HepG2 (cell line): ENCODE measurements around the gene OR1F1. TPM values are rescaled to one million over a fixed set of nuclear protein-coding genes. Genes with fewer than 3 reads are reported as not detected.
"Not testable (repeated sequence)": the region's sequence is repeated elsewhere in the genome, so short reads cannot be mapped to it uniquely, and the experiment has no call there.

Experiments
- ATAC-seq: fragments of 200-7000 bp; cut with Tn5 transposase; 3 replicates; pipeline ENCODE4 v1.9.1; 2020; ENCODE audit warnings: mild to moderate bottlenecking, moderate library complexity
- BruUV-seq: library from RNA; stranded (reverse); fragments of 400-500 nt; replicated peaks from 2 replicates; lab custom pipeline; 2021; lab: Mats Ljungman, UMichigan
- CTCF ChIA-PET: fragments of 300-600 bp; formaldehyde crosslinking; extraction: SDS; loops from one replicate; lab custom pipeline; 2021; ENCODE audit warnings: low total read pairs, inconsistent platforms, low intra/inter-chr PET ratio; lab: Yijun Ruan, JAX
- POLR2A ChIA-PET: fragments of 350-600 bp; sonication (Branson Sonifier 250); formaldehyde crosslinking; loops from one replicate; lab custom pipeline; 2020; ENCODE audit warnings: antibody characterized with exemption, inconsistent platforms; lab: Yijun Ruan, JAX
- DNase-seq: peaks from one replicate; pipeline ENCODE4 v3.0.0-alpha.2; 2015; ENCODE audit warnings: low spot score
- FAIRE-seq: peaks from 3 replicates; lab custom pipeline; 2011; peaks lifted over from hg19 to GRCh38; lab: Jason Lieb, UNC
- H2AFZ ChIP-seq: one replicate; pipeline ENCODE4 v1.6.1; 2011; ENCODE audit warnings: low read length, inconsistent platforms
- H3K27ac ChIP-seq: fragments of 300-600 bp; 3 replicates; pipeline ENCODE4 v1.8.0; 2011; ENCODE audit warnings: mixed run types, mild to moderate bottlenecking, mixed read lengths, low read length, inconsistent platforms; ENCODE audit not compliant: insufficient read depth; ENCODE audit errors: extremely low read length
- H3K27me3 ChIP-seq, 2 experiments: fragments of 200-600 bp in 1 of 2; 2 replicates in 1 of 2; 3 replicates in 1 of 2; pipeline versions ENCODE4 v1.6.0 to v1.8.0; 2011; ENCODE audit warnings: low read length in 2 of 2, mild to moderate bottlenecking in 2 of 2, moderate library complexity in 2 of 2, inconsistent platforms in 1 of 2; ENCODE audit not compliant: insufficient read depth in 2 of 2, control insufficient read depth in 1 of 2
- H3K36me3 ChIP-seq, 2 experiments: fragments of 200-600 bp in 1 of 2; replicated peaks in 1 of 2; 2 replicates in 1 of 2; 3 replicates in 1 of 2; pipeline versions ENCODE4 v1.5.1 to v1.8.0; 2011; ENCODE audit warnings: low read length in 2 of 2, inconsistent platforms in 1 of 2; ENCODE audit not compliant: insufficient read depth in 2 of 2, control insufficient read depth in 1 of 2
- H3K4me1 ChIP-seq: 2 replicates; pipeline ENCODE4 v1.5.1; 2012; ENCODE audit warnings: low read length, inconsistent platforms; ENCODE audit not compliant: insufficient read depth
- H3K4me2 ChIP-seq: 2 replicates; pipeline ENCODE4 v1.6.0; 2011; ENCODE audit warnings: low read depth, low read length, inconsistent platforms
- H3K4me3 ChIP-seq, 3 experiments: fragments of 200-600 bp in 1 of 3; sonication (generic), shearing (Covaris generic) in 1 of 3; replicated peaks in 1 of 3; 2 replicates each; pipeline ENCODE4 v1.5.1; 2011 to 2016; ENCODE audit warnings: low read length in 3 of 3, inconsistent platforms in 2 of 3, low read depth in 2 of 3, mild to moderate bottlenecking in 2 of 3, control low read depth in 1 of 3, mixed read lengths in 1 of 3; ENCODE audit not compliant: insufficient read depth in 1 of 3
- H3K79me2 ChIP-seq: one replicate; pipeline ENCODE4 v1.6.1; 2011; ENCODE audit warnings: low read length, inconsistent platforms; ENCODE audit not compliant: insufficient read depth
- H3K9ac ChIP-seq: 2 replicates; pipeline ENCODE4 v1.6.0; 2011; ENCODE audit warnings: mild to moderate bottlenecking, low read depth, low read length, inconsistent platforms; ENCODE audit not compliant: insufficient read depth
- H3K9me3 ChIP-seq: 2 replicates; pipeline ENCODE4 v1.5.1; 2012; ENCODE audit warnings: mild to moderate bottlenecking, low read length
- H4K20me1 ChIP-seq: 2 replicates; pipeline ENCODE4 v1.6.0; 2011; ENCODE audit warnings: inconsistent platforms, mild to moderate bottlenecking, low read length, moderate library complexity; ENCODE audit not compliant: insufficient read depth
- HNRNPK ChIP-seq: fragments of 200-400 bp; formaldehyde crosslinking; IDR thresholded peaks from 2 replicates; pipeline ENCODE4 v1.6.1; 2018; ENCODE audit warnings: low read length, low read depth, moderate library complexity, mild to moderate bottlenecking; ENCODE audit not compliant: poor library complexity, severe bottlenecking
- HOXA5 ChIP-seq: sonication (generic); formaldehyde crosslinking; IDR thresholded peaks from 2 replicates; pipeline ENCODE4 v1.4.0; 2020; ENCODE audit warnings: missing genetic modification reagents
- JUN ChIP-seq: sonication (generic); formaldehyde crosslinking; IDR thresholded peaks from 2 replicates; pipeline ENCODE4 v1.4.0; 2020; ENCODE audit warnings: mild to moderate bottlenecking, missing genetic modification reagents
- MAFF ChIP-seq: IDR thresholded peaks from 2 replicates; pipeline ENCODE4 v1.6.1; 2011; ENCODE audit warnings: low read depth, low read length, improper control_type of control experiment
- PCBP1 ChIP-seq: fragments of 200-400 bp; formaldehyde crosslinking; IDR thresholded peaks from 2 replicates; pipeline ENCODE4 v1.6.1; 2017; ENCODE audit warnings: mild to moderate bottlenecking, low read depth, low read length, borderline replicate concordance
- PCBP2 ChIP-seq: fragments of 200-400 bp; formaldehyde crosslinking; optimal IDR thresholded peaks from 2 replicates; pipeline ENCODE3; 2018; ENCODE audit warnings: low read length, low read depth; ENCODE audit not compliant: poor library complexity, severe bottlenecking
- RCOR2 ChIP-seq: IDR thresholded peaks from 2 replicates; pipeline ENCODE4 v1.6.1; 2016; ENCODE audit warnings: missing biosample characterization, missing genetic modification reagents
- SALL2 ChIP-seq: sonication (generic); formaldehyde crosslinking; IDR thresholded peaks from 2 replicates; pipeline ENCODE4 v1.8.1; 2023; ENCODE audit warnings: mild to moderate bottlenecking, missing genetic modification reagents, inconsistent platforms
- TBX2 ChIP-seq: sonication (generic); formaldehyde crosslinking; IDR thresholded peaks from 2 replicates; pipeline ENCODE4 v1.5.0; 2020; ENCODE audit warnings: missing genetic modification reagents, mild to moderate bottlenecking, borderline replicate concordance
- TCF7 ChIP-seq: sonication (generic); IDR thresholded peaks from 2 replicates; pipeline ENCODE4 v1.6.1; 2016; ENCODE audit warnings: antibody characterized with exemption, low read depth
- ZNF343 ChIP-seq: sonication (generic); formaldehyde crosslinking; IDR thresholded peaks from 2 replicates; pipeline ENCODE4 v1.4.0; 2020; ENCODE audit warnings: mild to moderate bottlenecking, missing genetic modification reagents
- ZNF709 ChIP-seq: sonication (generic); formaldehyde crosslinking; IDR thresholded peaks from 2 replicates; pipeline ENCODE4 v1.5.0; 2020; ENCODE audit warnings: mild to moderate bottlenecking, missing genetic modification reagents
- ZNF773 ChIP-seq: sonication (generic); formaldehyde crosslinking; IDR thresholded peaks from 2 replicates; pipeline ENCODE4 v1.4.0; 2020; ENCODE audit warnings: missing genetic modification reagents, borderline replicate concordance
- ZNF775 ChIP-seq: sonication (generic); formaldehyde crosslinking; IDR thresholded peaks from 2 replicates; pipeline ENCODE4 v1.4.0; 2020; ENCODE audit warnings: missing genetic modification reagents, mild to moderate bottlenecking, moderate library complexity, borderline replicate concordance
- WGBS: methylation state at CpG from one replicate; pipeline ENCODE4 v1.1.6; 2017; ENCODE audit warnings: low lambda C conversion rate; 5-methylcytosine and 5-hydroxymethylcytosine counted together
- in situ Hi-C: cut with HindIII; loops from 2 replicates; pipeline ENCODE4 v1.10.0; 2017; ENCODE audit warnings: low pct_unique_long_range_greater_than_20kb; ENCODE audit not compliant: extremely low pct_ligation_motif_present
- intact Hi-C: fragments of 100-400 bp; cut with micrococcal nuclease; formaldehyde crosslinking; loops from one replicate; pipeline ENCODE4 v1.10.0; 2022; ENCODE audit not compliant: unreplicated experiment
- polyA plus RNA-seq, 8 experiments: library from polyadenylated mRNA; depleted of rRNA in 3 of 8; stranded (reverse) in 7 of 8; unstranded in 1 of 8; fragments of >200 nt; fragmentation: Illumina TruSeq in 4 of 8; extraction: Trizol in 4 of 8; gene quantifications; 2 replicates each; pipeline versions ENCODE4 v1.2.1 to v1.2.3, GENCODE V29; 2011 to 2016; ENCODE audit warnings: low read depth in 4 of 8, missing spikeins in 1 of 8, mixed read lengths in 1 of 8; ENCODE audit not compliant: insufficient read depth in 1 of 8
- total RNA-seq, 5 experiments: library from RNA; depleted of rRNA; stranded (reverse); fragments of >200 nt; fragmentation: Illumina TruSeq; extraction: Trizol; gene quantifications; 2 replicates each; pipeline ENCODE4 v1.2.3, GENCODE V29; 2016; ENCODE audit warnings: low read depth in 1 of 5
- TF ChIP-seq, protein P1 (sequence below): sonication (generic); formaldehyde crosslinking; IDR thresholded peaks from 2 replicates; pipeline ENCODE4 v1.4.0; 2020; ENCODE audit warnings: missing genetic modification reagents

OR1F1 gene
- total and polyA plus RNA-seq, 2 of the 13 experiments (the other 11 are each of a cell fraction or from before 2014, with no cell fraction given) = 0.90 TPM; not detected in 1

- CTCF ChIA-PET, H4K20me1 ChIP-seq, H3K9me3 ChIP-seq, DNase-seq, intact Hi-C loops, ATAC-seq, in situ Hi-C loops: not testable (repeated sequence)
- peak overlapping the region; percentile 80 for H2AFZ ChIP-seq
- H3K4me1 ChIP-seq = peaks cover 52% of the 10 kb centered on the region
- H3K27ac ChIP-seq = peak overlapping the region; percentile 70
- H3K9ac ChIP-seq = peak overlapping the region; percentile 55
- peak overlapping the region; percentile 99 for H3K4me2 ChIP-seq
- POLR2A ChIA-PET = interaction anchor here (0.8 to 1.7 kb wide), 8 partner anchors 9 to 69 kb away, joined by 3 to 9 read pairs (median 6); no protein-coding TSS in a partner anchor
- WGBS = 10% methylated on average over 3 of the region's 3 CpGs
- 0 out of 2 replicates have a peak, but pooled peaks have one; percentile 66 for TF ChIP-seq ZNF775
- TF ChIP-seq PCBP2 = peak; percentile 41
- TF ChIP-seq PCBP1 = peak; percentile 78; the same call in 1 of the 2 replicates
- TF ChIP-seq HNRNPK = peak; percentile 90
- TF ChIP-seq, all 625 proteins: peak for 4; not testable (repeated sequence) for 621
- H3K4me3 ChIP-seq = peak overlapping the region; percentile 11 to 69 (median 46); a peak in 4 of 6 replicates
- not testable (repeated sequence) for H3K36me3 ChIP-seq, BruUV-seq, H3K79me2 ChIP-seq, H3K27me3 ChIP-seq, FAIRE-seq
These were observed 9.8 kb downstream of the OR1F1 start for GRCh38 chr16:3197694-3198333.

DNA sequence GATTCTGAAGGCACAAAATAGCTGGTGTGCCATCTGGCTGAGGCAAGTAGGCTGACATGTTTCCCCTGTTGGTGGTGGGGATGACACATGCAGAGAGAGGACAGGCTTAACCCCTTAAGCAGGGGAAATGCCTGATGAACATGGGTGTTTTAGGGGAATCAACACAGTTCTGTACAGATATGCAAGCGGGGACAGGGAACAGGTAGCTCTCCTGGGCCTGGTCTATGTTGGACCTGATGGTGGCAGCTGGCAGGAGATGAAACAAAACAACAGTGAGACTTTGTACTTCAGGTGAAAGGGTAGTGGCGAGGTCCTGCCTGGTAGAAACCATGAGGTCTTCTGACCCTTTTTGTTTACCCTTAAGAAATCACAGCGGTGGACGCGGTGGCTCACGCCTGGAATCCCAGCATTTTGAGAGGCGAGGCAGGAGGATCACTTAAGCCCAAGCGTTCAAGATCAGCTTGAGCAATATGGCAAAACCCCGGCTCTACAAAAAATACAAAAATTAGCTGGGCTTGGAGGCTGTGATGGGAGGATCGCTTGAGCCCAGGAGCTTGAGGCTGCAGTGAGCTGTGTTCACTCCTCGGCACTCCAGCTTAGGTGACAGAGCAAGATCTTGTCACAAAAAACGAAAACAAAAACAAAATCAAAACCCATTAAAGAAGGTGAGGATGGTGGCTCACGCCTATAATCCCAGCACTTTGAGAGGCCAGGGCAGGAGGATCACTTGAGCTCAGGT lies 10.5 kb downstream of the OR1F1 start:
- POLR2A ChIA-PET = interaction anchor here (0.8 to 1.7 kb wide), 10 partner anchors 9 to 166 kb away, joined by 3 to 9 read pairs (median 4); no protein-coding TSS in a partner anchor
- Histone ChIP-seq H2AFZ (peak overlapping the region; percentile 80), H3K9ac (peak overlapping the region; percentile 55), H3K36me3 (no peaks in the 10 kb centered on the region), H3K4me2 (peak overlapping the region; percentile 99), H3K79me2 (no peaks in the 10 kb centered on the region), H3K27ac (peak overlapping the region; percentile 70), H3K9me3 (no peaks in the 10 kb centered on the region), H4K20me1 (no peaks in the 10 kb centered on the region), H3K4me1 (peaks cover 50% of the 10 kb centered on the region), H3K4me3 (peak overlapping the region; percentile 11 to 69 (median 46); a peak in 4 of 6 replicates), H3K27me3 (no peaks in the 10 kb centered on the region)
- peak; percentile 79 for ATAC-seq
- CTCF ChIA-PET = no interaction called here
- 5% methylated on average over 13 of the region's 13 CpGs for WGBS
- intact Hi-C loops (no loop called here), in situ Hi-C loops (no loop called here)
- no TSS peak for BruUV-seq
- FAIRE-seq = peak; percentile 81
- peak; percentile 74 for DNase-seq
- TF ChIP-seq ZNF709 (CRISPR knock-in tag) = no peak
- no peak for TF ChIP-seq HNRNPK
- TF ChIP-seq TCF7 = peak; percentile 76
- no peak for TF ChIP-seq ZNF343 (CRISPR knock-in tag)
- peak; percentile 58; the same call in 1 of the 2 replicates for TF ChIP-seq TBX2 (CRISPR knock-in tag)
- TF ChIP-seq ZNF773 (CRISPR knock-in tag) = no peak
- TF ChIP-seq MAFF = no peak
- TF ChIP-seq RCOR2 (CRISPR knock-in tag) = 0 out of 2 replicates have a peak, but pooled peaks have one; percentile 28
- no peak for TF ChIP-seq SALL2 (CRISPR knock-in tag)
- no peak for TF ChIP-seq HOXA5 (CRISPR knock-in tag)
- TF ChIP-seq, protein P1, sequence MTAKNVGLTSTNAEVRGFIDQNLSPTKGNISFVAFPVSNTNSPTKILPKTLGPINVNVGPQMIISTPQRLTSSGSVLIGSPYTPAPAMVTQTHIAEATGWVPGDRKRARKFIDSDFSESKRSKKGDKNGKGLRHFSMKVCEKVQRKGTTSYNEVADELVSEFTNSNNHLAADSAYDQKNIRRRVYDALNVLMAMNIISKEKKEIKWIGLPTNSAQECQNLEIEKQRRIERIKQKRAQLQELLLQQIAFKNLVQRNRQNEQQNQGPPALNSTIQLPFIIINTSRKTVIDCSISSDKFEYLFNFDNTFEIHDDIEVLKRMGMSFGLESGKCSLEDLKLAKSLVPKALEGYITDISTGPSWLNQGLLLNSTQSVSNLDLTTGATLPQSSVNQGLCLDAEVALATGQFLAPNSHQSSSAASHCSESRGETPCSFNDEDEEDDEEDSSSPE (CRISPR knock-in tag) = 0 out of 2 replicates have a peak, but pooled peaks have one; percentile 22
- TF ChIP-seq JUN = peak; percentile 15; the same call in 1 of the 2 replicates
